Mucosa of rectum (tissue), 2 donors: Measurements from ENCODE around the gene TIMM10.

ENCODE experiments used
- H3K27ac ChIP-seq, 2 donors: one replicate each; pipeline ENCODE4 v1.7.0; 2013; ENCODE audit warnings: inconsistent platforms in 2 of 2, low read depth in 2 of 2, low read length in 2 of 2
- H3K27me3 ChIP-seq, 2 donors: one replicate each; pipeline ENCODE4 v1.7.0; 2013; ENCODE audit warnings: low read length in 2 of 2; ENCODE audit not compliant: control insufficient read depth in 2 of 2, insufficient read depth in 2 of 2
- H3K36me3 ChIP-seq, 2 donors: one replicate each; pipeline ENCODE4 v1.7.0; 2013; ENCODE audit warnings: low read length in 2 of 2; ENCODE audit not compliant: control insufficient read depth in 2 of 2, insufficient read depth in 2 of 2
- H3K4me1 ChIP-seq, 2 donors: one replicate each; pipeline ENCODE4 v1.7.0; 2013; ENCODE audit warnings: low read length in 2 of 2, mild to moderate bottlenecking in 1 of 2; ENCODE audit not compliant: control insufficient read depth in 2 of 2, insufficient read depth in 2 of 2
- H3K4me3 ChIP-seq, 2 donors: one replicate each; pipeline ENCODE4 v1.7.0; 2013; ENCODE audit warnings: low read length in 2 of 2
- H3K9ac ChIP-seq, 2 donors: one replicate each; pipeline ENCODE4 v1.7.0; 2013; ENCODE audit warnings: low read length in 2 of 2, low read depth in 1 of 2, mild to moderate bottlenecking in 1 of 2
- H3K9me3 ChIP-seq, 2 donors: one replicate each; pipeline ENCODE4 v1.7.0; 2013; ENCODE audit warnings: low read length in 2 of 2; ENCODE audit not compliant: control insufficient read depth in 2 of 2
- donor health status: healthy.
- donor health status: Normal muscosa, but diverticular disease.

TIMM10 gene

DNA sequence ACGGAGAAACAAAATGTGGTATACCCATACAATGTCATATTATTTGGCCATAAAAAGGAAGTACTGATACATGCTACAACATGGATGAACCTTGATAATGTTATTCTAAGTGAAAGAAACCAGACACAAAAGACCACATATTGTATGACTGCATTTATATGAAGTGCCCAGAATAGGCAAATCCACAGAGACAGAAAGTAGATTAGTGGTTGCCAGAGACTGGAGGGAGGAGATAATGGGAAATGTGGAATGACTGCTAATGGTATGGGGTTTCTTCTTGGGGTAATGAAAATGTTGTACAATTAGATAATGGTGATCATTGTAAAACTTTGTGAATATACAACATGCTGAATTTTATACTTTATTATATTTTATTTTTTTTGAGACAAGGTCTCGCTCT is 9.4 kb downstream of the TIMM10 start:
- no peak overlapping the region for H3K9ac ChIP-seq
- no peaks in the 10 kb centered on the region for H3K9me3 ChIP-seq
- H3K36me3 ChIP-seq, result no peaks in the 10 kb centered on the region
- no peaks in the 10 kb centered on the region for H3K27me3 ChIP-seq
- no peak overlapping the region for H3K4me3 ChIP-seq
- no peaks in the 10 kb centered on the region for H3K4me1 ChIP-seq
- no peak overlapping the region for H3K27ac ChIP-seq

DNA sequence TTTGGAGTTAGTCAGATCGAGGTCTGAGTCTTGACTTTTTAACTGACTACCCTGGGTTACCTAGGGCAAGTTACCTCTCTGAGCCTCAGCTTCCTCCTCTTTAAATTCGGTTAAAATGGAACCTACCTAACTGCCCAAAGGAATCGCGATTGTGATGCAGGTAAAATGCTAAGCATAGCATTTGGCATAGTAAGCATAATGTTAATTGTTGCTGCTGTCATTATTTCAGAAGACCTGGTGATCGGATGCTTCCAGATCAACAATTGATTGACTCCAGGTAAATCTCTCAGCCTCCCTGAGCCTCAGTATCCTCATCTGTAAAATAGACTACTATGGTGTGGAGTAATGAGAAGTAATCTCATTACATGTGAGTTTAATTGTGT is 14.5 kb downstream of the TIMM10 start:
- no peak overlapping the region for H3K27ac ChIP-seq
- H3K27me3 ChIP-seq, result no peaks in the 10 kb centered on the region
- H3K9me3 ChIP-seq, result no peaks in the 10 kb centered on the region
- no peaks in the 10 kb centered on the region for H3K36me3 ChIP-seq
- peaks cover 6% of the 10 kb centered on the region in 2 donors for H3K4me1 ChIP-seq
- peak overlapping the region; percentile 76 to 87 for H3K4me3 ChIP-seq
- peak overlapping the region; percentile 60 to 71 for H3K9ac ChIP-seq

DNA sequence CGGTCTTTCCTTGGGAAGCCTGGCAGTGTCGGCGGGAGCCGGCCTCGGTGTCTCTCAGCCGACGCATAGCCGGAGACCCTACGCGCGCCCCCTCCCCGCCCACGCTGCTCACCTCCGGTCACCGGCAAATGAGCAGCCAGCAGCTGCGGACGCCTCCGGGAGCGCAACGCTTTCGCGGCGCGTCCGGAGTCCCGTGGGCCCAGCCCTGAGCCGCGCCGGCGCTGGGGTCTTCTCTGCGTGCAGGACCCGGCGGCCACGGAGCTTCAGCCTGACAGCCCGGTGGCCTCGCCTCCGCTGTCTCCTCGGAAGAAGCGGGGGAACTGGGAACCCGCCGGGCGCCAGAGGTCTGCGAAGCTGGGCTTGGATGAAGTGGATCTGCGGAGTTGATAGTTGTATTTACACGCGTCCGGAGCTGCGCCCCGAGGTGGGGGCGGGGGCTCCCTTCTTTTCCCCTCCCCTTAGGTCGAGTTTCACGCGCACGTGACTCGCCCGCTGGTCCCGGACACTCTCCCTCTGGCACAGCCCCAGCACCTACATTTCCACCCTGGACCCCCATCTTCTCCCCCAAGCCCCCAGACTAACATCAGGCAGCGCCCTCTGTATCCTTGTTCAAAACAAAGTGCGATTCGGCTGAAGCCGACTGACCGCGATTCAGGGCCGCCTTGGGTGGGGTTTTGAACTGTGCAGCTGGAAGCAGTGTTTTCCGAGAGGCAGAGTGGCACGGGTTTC is 15.1 kb downstream of the TIMM10 start, which contains the start of gene SLC43A1:
Gene SLC43A1 (minus strand): TSS at position 371 of the 729 bp plus-strand sequence. CDS start 1,591 bp downstream, outside the sequence.
- Histone ChIP-seq H3K27me3 (no peaks in the 10 kb centered on the region), H3K9me3 (no peaks in the 10 kb centered on the region), H3K27ac (no peak within 1 kb of the TSS), H3K4me3 (peak within 1 kb of the TSS; percentile 76 to 87), H3K9ac (peak within 1 kb of the TSS; percentile 60 to 71), H3K36me3 (no peaks in the 10 kb centered on the region), H3K4me1 (peaks cover 6% of the 10 kb centered on the region in 2 donors)

DNA sequence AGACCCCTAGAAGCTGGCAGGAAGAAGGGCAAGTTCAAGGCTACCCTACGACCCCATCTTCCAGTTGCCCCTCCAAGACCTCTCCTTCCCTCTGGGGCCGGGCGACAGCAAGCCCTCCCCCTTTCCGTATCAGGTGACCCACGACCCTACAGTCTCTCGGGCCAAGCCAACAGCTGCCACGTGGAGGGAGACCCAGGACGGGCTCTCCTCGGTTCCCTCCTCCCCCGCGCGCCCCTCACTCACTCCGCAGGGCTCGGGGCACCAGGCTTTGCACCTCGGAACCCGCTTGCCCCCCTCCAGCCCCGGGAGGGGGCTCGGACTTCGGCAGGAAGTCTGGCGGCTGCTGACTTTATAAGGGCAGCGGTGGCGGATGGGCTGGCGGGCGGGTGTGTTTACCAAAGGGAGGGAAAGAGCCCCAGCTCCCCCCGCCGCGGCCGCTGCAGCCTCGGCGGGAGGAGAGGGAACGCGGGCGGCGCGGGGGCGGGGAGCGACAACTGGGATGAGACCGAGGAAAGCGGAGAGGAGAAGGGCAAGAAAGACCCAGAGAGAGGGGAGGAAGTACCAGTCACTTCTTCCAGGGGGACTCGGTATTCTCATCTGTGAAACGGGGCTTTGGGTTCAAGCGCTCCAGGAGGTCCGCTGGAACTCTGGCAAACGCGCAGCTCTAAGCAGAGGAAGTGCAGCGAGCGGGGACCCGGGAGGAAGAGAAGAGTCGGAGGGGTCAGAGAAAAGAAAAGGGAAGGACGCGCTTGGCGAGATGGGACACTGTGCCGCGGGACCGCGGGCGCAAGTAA is 15.8 kb downstream of the TIMM10 start:
- no peaks in the 10 kb centered on the region for H3K27me3 ChIP-seq
- H3K36me3 ChIP-seq, result no peaks in the 10 kb centered on the region
- peak overlapping the region; percentile 60 to 71 for H3K9ac ChIP-seq
- H3K4me3 ChIP-seq, result peak overlapping the region; percentile 76 to 87
- peaks cover 6% of the 10 kb centered on the region in 2 donors for H3K4me1 ChIP-seq
- no peaks in the 10 kb centered on the region for H3K9me3 ChIP-seq
- no peak overlapping the region for H3K27ac ChIP-seq

DNA sequence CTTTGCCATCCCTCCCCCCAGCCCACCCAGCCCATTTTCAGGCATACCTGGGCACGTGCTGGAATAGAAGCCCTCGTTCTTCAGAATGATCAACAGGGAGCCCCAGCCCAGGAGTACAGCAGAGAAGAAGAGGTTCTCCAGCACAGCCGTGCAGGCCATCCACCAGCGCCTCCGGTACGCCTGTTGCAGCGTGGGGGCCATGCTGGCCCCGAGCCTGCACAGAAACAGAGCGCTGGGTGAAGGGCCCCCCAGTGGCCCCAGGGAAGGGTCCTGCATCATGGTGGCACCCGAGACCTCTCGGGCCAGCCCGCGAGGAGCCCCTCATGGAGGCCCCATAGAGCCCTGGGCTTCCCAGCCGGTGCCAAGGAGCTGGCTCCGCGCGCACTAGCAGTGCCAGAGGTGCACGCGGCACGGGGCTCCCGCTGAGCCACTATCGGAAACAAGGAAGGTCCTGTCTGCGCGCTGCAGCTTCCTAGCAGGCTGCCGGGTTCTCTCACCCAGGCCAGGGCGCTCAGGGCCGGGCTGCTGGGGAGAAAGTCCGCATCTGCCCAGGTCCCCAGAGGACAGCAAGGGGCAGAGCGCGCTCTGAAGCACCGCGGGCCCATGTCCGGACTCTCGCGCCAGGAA is 16.5 kb downstream of the TIMM10 start:
- Histone ChIP-seq H3K4me1 (peaks cover 6% of the 10 kb centered on the region in 2 donors), H3K27ac (no peak overlapping the region), H3K36me3 (no peaks in the 10 kb centered on the region), H3K9me3 (no peaks in the 10 kb centered on the region), H3K27me3 (no peaks in the 10 kb centered on the region), H3K4me3 (peak overlapping the region; percentile 76 to 87), H3K9ac (peak overlapping the region; percentile 60 to 71)

DNA sequence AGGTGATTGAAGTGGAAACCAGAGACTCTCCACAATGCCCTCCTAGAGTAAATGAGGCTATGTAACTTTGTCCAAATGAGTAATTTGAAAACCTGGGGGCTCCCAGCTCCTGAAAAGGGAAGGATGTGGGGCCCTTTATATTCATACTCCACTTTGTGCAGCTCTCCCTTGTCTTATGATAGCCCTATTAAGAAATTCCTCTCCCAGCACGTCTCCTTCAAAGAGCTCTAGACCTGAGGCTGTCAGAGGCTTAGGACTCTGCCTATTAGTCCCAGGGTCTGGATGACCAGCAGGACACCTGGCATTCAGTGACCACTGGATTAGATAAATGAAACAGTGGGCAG is 17.1 kb downstream of the TIMM10 start:
- H3K9ac ChIP-seq, result no peak overlapping the region
- H3K36me3 ChIP-seq, result no peaks in the 10 kb centered on the region
- no peak overlapping the region for H3K27ac ChIP-seq
- H3K9me3 ChIP-seq, result no peaks in the 10 kb centered on the region
- H3K4me1 ChIP-seq, result peaks cover 6% of the 10 kb centered on the region in 2 donors
- H3K4me3 ChIP-seq, result no peak overlapping the region
- H3K27me3 ChIP-seq, result no peaks in the 10 kb centered on the region

DNA sequence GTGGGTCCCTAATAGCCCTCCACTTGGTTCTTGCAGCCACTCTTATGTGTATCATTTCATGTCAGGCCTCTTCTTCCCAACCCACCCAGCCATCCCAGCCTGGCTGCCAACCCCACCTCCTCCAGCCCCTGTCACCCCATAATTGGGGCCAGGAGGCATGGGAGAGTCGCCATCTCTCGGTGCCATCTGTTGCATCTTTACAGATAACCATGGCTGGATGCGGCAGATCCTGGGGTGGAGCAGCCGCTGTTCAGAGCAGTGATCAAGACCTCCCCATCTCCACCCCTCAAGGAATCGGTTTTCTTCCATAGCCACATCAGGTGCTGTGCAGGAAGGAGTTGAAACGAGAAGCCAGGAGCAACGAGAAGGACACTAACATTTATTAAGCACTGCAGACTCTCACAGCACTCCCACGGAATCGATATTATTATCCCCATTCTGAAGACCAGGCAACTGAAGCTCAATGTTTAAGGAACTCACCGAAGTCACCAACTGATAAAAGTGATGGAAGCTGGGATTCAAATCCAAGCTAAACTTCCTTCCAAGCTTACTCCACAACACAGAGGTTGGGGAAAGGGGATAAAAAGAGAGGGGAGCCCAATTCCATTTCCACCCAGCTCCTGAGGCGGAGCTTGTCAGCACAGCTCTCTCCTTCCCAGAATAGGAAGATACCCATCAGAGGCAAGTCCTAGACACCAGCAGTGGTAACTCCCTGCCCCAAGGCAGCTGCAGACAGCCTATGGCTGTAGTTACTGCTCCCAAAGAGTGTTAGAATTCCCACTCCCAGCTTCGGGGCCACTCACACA is 17.7 kb downstream of the TIMM10 start:
- Histone ChIP-seq H3K27ac (no peak overlapping the region), H3K36me3 (no peaks in the 10 kb centered on the region), H3K27me3 (no peaks in the 10 kb centered on the region), H3K9me3 (no peaks in the 10 kb centered on the region), H3K9ac (no peak overlapping the region), H3K4me3 (no peak overlapping the region), H3K4me1 (peaks cover 6% of the 10 kb centered on the region in 2 donors)

DNA sequence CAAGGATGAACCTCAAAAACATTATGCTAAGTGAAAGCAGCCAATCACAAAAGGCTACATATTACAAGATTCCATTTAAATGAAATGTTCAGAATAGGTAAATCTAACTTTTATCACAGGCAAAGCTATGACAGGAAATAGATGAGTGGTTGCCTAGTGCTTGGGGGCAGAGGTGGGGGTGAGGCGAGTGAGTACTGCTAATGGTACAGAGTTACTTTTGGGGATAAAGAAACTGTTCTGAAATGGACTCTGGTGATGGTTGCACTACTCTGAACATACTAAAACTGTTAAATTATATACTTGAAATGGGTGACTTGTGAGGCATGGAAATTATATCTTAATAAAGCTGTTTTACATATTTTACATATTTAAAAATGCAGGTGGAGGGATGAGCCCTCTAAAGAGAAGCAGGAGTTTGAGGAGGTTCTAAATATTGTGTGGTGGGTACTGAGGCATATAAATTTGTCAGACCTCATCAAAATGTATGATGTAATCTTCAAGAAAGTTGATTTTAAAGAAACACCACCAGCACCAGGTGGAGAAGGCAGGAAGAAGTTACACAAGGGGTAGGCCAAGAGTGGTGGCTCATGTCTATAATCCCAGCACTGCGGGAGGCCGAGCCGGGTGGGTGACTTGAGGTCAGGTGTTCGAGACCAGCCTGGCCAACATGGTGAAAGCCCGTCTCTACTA is 18.7 kb downstream of the TIMM10 start:
- Histone ChIP-seq H3K27me3 (no peaks in the 10 kb centered on the region), H3K9me3 (no peaks in the 10 kb centered on the region), H3K36me3 (no peaks in the 10 kb centered on the region), H3K27ac (no peak overlapping the region), H3K9ac (no peak overlapping the region), H3K4me1 (peaks cover 6% of the 10 kb centered on the region in 2 donors), H3K4me3 (no peak overlapping the region)

DNA sequence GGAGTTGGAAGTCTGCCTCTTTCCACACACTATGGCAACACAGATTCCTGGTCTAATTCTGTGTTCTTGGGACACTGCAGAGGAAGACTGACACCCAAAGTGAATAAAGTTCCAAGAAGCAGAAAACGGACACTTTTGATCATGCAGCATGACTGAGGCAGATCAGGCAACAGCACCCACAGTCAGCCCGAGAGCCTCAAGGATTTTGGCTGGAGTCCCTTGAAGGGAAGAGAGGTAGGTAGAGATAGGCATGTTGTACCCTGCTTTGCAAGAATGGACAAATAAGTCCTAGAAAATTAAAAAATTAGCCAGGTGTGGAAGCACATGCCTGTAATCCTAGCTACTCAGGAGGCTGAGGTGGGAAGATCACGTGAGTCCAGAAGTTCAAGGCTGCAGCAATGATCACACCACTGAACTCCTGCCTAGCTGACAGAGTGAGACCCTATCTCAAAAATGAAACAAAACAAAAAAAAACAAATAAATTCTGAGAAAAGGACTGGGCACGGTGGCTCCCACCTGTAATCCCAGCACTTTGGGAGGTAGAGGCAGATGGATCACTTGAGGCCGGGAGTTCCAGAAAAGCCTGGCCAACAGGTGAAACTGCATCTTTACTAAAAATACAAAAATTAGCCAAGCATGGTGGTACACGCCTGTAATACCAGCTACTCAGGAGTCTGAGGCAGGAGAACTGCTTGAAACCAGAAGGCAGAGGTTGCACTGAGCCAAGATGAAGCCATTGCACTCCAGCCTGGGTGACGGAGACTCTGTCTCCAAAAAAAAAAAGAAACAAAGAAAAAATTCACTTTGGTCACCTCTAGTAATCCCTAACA is 22.0 kb downstream of the TIMM10 start:
- H3K27ac ChIP-seq, result no peak overlapping the region
- H3K27me3 ChIP-seq, result no peaks in the 10 kb centered on the region
- H3K9ac ChIP-seq, result no peak overlapping the region
- no peaks in the 10 kb centered on the region for H3K9me3 ChIP-seq
- no peaks in the 10 kb centered on the region for H3K4me1 ChIP-seq
- no peaks in the 10 kb centered on the region for H3K36me3 ChIP-seq
- no peak overlapping the region for H3K4me3 ChIP-seq
